ENCODE data around the gene KEAP1. TPM values are rescaled to one million over a fixed set of nuclear protein-coding genes. Genes with fewer than 3 reads are reported as not detected.
A peak's percentile ranks its signal among the peaks of the same experiment; 100 is the strongest.

Gene KEAP1
- total and polyA plus RNA-seq, 2 of the 13 experiments (the other 11 are each of a cell fraction or from before 2014, with no cell fraction given): 56.7 to 72.9 TPM

DNA sequence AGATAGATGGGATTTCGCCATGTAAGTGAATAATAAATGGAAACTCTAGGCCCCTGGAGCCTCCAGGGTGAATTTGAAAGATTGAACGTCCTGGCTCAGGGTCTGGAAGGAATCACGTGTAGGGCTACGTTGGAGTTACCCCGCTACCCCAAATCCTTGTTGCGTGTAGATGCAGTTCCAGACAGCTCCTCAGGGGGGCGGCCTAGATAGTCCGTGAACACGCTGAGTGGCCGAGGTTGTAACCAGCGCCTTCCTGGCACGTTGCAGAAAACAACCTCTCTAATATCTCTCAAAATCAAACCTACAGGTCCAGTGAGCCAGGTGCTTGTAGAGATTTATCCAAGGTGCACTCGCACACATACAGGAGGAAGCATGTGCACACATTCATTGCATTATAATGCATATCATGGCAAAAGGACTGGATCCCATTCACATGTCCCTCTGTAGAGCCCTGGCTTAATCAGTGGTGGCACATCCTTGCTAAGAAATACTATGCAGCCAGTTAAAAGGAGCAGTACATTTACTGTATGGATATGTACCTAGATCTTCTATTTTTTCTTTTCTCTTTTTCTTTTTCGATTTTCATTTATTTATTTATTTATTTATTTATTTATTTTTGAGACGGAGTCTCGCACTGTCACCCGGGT lies 2.5 kb upstream of the KEAP1 start (continued):
- TF ChIP-seq IKZF4 (CRISPR knock-in tag; IDR thresholded peaks at IDR 0.05; ENCODE audit: borderline replicate concordance, low read depth, not compliant biosample characterization) (no peak), IKZF1 (IDR thresholded peaks at IDR 0.05) (no peak), NFYB (CRISPR knock-in tag; IDR thresholded peaks at IDR 0.05) (no peak), BCL6 (CRISPR knock-in tag; IDR thresholded peaks at IDR 0.05) (no peak)
- TF ChIP-seq, protein P1, sequence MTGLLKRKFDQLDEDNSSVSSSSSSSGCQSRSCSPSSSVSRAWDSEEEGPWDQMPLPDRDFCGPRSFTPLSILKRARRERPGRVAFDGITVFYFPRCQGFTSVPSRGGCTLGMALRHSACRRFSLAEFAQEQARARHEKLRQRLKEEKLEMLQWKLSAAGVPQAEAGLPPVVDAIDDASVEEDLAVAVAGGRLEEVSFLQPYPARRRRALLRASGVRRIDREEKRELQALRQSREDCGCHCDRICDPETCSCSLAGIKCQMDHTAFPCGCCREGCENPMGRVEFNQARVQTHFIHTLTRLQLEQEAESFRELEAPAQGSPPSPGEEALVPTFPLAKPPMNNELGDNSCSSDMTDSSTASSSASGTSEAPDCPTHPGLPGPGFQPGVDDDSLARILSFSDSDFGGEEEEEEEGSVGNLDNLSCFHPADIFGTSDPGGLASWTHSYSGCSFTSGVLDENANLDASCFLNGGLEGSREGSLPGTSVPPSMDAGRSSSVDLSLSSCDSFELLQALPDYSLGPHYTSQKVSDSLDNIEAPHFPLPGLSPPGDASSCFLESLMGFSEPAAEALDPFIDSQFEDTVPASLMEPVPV (CRISPR knock-in tag; IDR thresholded peaks at IDR 0.05): no peak

DNA sequence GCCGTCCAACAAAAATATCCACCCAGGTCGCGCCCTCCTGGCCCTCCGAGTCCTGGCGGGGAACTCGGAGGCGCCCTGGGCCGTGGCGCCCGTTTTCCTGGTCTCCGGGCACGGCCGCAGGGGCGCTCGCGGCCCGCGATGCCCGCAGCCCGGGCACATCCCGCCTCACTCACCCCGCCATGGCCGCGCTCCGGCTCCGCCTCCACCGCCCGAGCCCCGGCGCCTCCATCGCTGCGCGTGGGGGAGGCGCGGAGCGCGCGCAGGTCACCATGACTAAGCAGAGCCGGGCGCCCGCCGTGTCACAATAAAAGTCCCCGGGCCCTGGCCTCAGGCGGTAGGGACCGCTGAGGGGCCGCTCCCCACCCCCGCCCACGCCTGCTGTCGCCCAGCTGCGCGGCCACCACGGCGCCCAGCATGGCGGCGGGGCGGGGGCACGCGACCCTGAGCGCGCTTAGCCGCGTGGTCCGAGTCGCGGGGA lies 593 bp downstream of the KEAP1 start:
- peak overlapping the region; percentile 97 for H3K27ac ChIP-seq (ENCODE audit: extremely low read length, insufficient read depth, low read length)
- in situ Hi-C loops (cut with HindIII; ENCODE audit: extremely low pct_ligation_motif_present, low pct_unique_long_range_greater_than_20kb) (no loop called here), intact Hi-C loops (cut with micrococcal nuclease; ENCODE audit: unreplicated experiment) (loop anchor here (2.0 kb wide), 1 partner anchor 16 kb away; no protein-coding TSS in a partner anchor)
- H3K36me3 ChIP-seq (replicated peaks in 1 of 2; ENCODE audit: control insufficient read depth in 1 of 2, insufficient read depth in 2 of 2, low read length in 2 of 2): peaks cover 13 to 18% of the 10 kb centered on the region in 2 experiments
- DNase-seq (ENCODE audit: low spot score): peak; percentile 83
- no peaks in the 10 kb centered on the region for H3K9me3 ChIP-seq (ENCODE audit: low read length)
- ChIA-PET POLR2A (interaction anchor here (0.7 to 1.0 kb wide), 2 partner anchors 9 to 144 kb away, joined by 4 to 5 read pairs; no protein-coding TSS in a partner anchor), CTCF (ENCODE audit: low intra/inter-chr PET ratio, low total read pairs) (no interaction called here)
- peaks cover 51% of the 10 kb centered on the region for H3K4me1 ChIP-seq (ENCODE audit: insufficient read depth, low read length)
- no peak for FAIRE-seq
- peak overlapping the region; percentile 88 to 97 (median 94) for H3K4me3 ChIP-seq (replicated peaks in 1 of 3; ENCODE audit: insufficient read depth in 1 of 3, low read depth in 2 of 3, low read length in 3 of 3)
- ATAC-seq: peak; percentile 91
- WGBS (ENCODE audit: low lambda C conversion rate): 0% methylated on average over 8 of the region's 65 CpGs
- BruUV-seq (replicated peaks): no TSS peak
- peak overlapping the region; percentile 99 for H3K9ac ChIP-seq (ENCODE audit: insufficient read depth, low read depth, low read length)
- no peaks in the 10 kb centered on the region for H4K20me1 ChIP-seq (ENCODE audit: insufficient read depth, low read length)
- H3K27me3 ChIP-seq (ENCODE audit: control insufficient read depth in 1 of 2, insufficient read depth in 2 of 2, low read length in 2 of 2): no peaks in the 10 kb centered on the region
- H2AFZ ChIP-seq (ENCODE audit: low read length): no peak overlapping the region
- peak overlapping the region; percentile 97 for H3K4me2 ChIP-seq (ENCODE audit: low read depth, low read length)
- H3K79me2 ChIP-seq (ENCODE audit: insufficient read depth, low read length): peaks cover 37% of the 10 kb centered on the region
- peak; percentile 91 for TF ChIP-seq ZSCAN31 (CRISPR knock-in tag; IDR thresholded peaks at IDR 0.05; ENCODE audit: low read depth)
- no peak for TF ChIP-seq SMC3 (IDR thresholded peaks at IDR 0.05; ENCODE audit: low read length)
- TF ChIP-seq ZNF530 (CRISPR knock-in tag; IDR thresholded peaks at IDR 0.05; ENCODE audit: low read depth): no peak
- TF ChIP-seq, protein P2, sequence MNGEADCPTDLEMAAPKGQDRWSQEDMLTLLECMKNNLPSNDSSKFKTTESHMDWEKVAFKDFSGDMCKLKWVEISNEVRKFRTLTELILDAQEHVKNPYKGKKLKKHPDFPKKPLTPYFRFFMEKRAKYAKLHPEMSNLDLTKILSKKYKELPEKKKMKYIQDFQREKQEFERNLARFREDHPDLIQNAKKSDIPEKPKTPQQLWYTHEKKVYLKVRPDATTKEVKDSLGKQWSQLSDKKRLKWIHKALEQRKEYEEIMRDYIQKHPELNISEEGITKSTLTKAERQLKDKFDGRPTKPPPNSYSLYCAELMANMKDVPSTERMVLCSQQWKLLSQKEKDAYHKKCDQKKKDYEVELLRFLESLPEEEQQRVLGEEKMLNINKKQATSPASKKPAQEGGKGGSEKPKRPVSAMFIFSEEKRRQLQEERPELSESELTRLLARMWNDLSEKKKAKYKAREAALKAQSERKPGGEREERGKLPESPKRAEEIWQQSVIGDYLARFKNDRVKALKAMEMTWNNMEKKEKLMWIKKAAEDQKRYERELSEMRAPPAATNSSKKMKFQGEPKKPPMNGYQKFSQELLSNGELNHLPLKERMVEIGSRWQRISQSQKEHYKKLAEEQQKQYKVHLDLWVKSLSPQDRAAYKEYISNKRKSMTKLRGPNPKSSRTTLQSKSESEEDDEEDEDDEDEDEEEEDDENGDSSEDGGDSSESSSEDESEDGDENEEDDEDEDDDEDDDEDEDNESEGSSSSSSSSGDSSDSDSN (CRISPR knock-in tag; IDR thresholded peaks at IDR 0.05): peak; percentile 76; the same call in 1 of the 2 replicates
- TF ChIP-seq, protein P3, sequence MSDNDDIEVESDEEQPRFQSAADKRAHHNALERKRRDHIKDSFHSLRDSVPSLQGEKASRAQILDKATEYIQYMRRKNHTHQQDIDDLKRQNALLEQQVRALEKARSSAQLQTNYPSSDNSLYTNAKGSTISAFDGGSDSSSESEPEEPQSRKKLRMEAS (IDR thresholded peaks at IDR 0.05): peak; percentile 92
- TF ChIP-seq, protein P4, sequence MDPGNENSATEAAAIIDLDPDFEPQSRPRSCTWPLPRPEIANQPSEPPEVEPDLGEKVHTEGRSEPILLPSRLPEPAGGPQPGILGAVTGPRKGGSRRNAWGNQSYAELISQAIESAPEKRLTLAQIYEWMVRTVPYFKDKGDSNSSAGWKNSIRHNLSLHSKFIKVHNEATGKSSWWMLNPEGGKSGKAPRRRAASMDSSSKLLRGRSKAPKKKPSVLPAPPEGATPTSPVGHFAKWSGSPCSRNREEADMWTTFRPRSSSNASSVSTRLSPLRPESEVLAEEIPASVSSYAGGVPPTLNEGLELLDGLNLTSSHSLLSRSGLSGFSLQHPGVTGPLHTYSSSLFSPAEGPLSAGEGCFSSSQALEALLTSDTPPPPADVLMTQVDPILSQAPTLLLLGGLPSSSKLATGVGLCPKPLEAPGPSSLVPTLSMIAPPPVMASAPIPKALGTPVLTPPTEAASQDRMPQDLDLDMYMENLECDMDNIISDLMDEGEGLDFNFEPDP (CRISPR knock-in tag; conservative IDR thresholded peaks at IDR 0.05): no peak
- no peak for TF ChIP-seq ZNF282 (IDR thresholded peaks at IDR 0.05; ENCODE audit: partially characterized antibody)
- peak; percentile 95 for TF ChIP-seq RBFOX2 (IDR thresholded peaks at IDR 0.05; ENCODE audit: low read depth, low read length)

All from HepG2 (cell line).